WERI-Rb-1 (cell line): ENCODE results near the gene SRSF4.
"Not testable (repeated sequence)": the region's sequence is repeated elsewhere in the genome, so short reads cannot be mapped to it uniquely, and the experiment has no call there.

ENCODE experiments used
- DNase-seq: peaks from one replicate; pipeline ENCODE4 v3.0.0-alpha.2; 2020
- H3K27ac ChIP-seq: fragments of 250-450 bp; sonication (Bioruptor Pico); 2 replicates; pipeline ENCODE4 v1.5.1; 2020; ENCODE audit warnings: mild to moderate bottlenecking, moderate library complexity
- H3K27me3 ChIP-seq: fragments of 250-450 bp; sonication (Bioruptor Pico); 2 replicates; pipeline ENCODE4 v1.5.1; 2021; ENCODE audit warnings: mild to moderate bottlenecking, low read depth, moderate library complexity; ENCODE audit not compliant: insufficient read depth, severe bottlenecking
- H3K36me3 ChIP-seq: fragments of 250-450 bp; sonication (Bioruptor Pico); 2 replicates; pipeline ENCODE4 v1.5.1; 2020; ENCODE audit warnings: mild to moderate bottlenecking, moderate library complexity
- H3K4me3 ChIP-seq: 2 replicates; pipeline ENCODE4 v1.5.1; 2011; ENCODE audit warnings: low read depth, mild to moderate bottlenecking, control low read depth, low read length
- H3K9me3 ChIP-seq: fragments of 250-450 bp; sonication (Bioruptor Pico); 2 replicates; pipeline ENCODE4 v1.5.1; 2021; ENCODE audit warnings: mild to moderate bottlenecking, moderate library complexity; ENCODE audit not compliant: severe bottlenecking
- TF ChIP-seq, protein P1 (sequence below): IDR thresholded peaks from 2 replicates; pipeline ENCODE4 v1.5.1; 2011; ENCODE audit warnings: low read depth, mild to moderate bottlenecking, control low read depth, inconsistent platforms, low read length

SRSF4 gene

DNA sequence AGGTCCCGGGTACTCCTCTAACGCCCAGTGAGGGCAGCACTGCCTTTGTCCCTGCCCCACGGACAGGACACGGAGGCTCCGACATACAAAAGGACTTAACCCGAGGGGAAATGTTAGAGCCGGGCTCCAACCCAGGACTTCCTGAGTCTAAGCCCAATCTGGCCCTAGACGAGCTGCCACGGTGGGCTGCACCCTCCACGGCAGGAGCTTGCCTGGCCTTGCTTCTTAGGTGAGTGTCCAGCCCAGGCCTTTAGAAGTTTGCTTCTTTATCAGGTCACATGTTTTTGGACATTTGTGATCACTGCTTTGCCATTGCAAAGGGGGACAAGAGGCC, 47.0 kb downstream of the SRSF4 start:
- TF ChIP-seq, protein P1, sequence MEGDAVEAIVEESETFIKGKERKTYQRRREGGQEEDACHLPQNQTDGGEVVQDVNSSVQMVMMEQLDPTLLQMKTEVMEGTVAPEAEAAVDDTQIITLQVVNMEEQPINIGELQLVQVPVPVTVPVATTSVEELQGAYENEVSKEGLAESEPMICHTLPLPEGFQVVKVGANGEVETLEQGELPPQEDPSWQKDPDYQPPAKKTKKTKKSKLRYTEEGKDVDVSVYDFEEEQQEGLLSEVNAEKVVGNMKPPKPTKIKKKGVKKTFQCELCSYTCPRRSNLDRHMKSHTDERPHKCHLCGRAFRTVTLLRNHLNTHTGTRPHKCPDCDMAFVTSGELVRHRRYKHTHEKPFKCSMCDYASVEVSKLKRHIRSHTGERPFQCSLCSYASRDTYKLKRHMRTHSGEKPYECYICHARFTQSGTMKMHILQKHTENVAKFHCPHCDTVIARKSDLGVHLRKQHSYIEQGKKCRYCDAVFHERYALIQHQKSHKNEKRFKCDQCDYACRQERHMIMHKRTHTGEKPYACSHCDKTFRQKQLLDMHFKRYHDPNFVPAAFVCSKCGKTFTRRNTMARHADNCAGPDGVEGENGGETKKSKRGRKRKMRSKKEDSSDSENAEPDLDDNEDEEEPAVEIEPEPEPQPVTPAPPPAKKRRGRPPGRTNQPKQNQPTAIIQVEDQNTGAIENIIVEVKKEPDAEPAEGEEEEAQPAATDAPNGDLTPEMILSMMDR: no peak

DNA sequence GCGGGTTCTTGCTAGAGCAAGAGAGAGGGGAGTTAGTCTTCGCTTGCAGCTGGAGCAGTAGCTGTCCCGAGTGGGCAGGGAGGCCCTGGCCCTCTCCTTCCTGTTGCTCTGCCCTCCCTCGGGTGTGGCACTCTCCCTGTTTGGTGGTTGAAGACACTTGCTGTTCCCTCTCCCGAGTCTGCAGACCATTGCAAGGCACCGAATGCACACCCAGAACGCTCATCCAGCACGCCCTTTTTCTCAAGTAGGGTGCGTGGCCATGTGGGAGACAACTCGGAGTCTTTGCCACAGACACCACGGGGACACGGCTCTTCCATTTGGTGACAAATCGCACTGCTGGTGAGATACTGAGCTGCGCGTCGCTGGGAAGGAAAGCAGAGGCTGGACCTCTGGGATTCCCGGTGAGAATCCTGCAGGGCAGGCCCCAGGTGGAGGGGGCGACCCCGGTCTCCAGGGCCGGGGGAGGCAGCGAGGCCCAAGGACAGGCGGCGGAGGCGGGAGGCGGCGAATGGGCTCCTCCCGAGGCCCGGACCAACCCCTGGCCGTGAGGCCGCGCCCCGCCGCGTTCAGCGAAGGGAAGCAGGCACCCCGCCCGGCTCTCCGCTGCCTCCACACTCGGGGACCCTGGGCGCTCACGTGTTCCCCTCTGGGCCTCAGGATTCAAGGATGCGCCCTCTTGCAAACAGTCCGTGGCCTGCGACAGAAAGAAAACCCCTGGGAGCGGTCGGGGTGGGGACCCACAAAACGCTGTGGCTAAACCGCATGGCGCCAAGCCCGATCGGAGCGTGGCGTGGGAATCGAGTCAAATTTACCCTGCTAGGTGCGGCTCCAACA, 47.6 kb downstream of the SRSF4 start:
- DNase-seq: no peak
- Histone ChIP-seq H3K9me3 (no peaks in the 10 kb centered on the region), H3K36me3 (no peaks in the 10 kb centered on the region), H3K27ac (no peak overlapping the region), H3K4me3 (no peak overlapping the region), H3K27me3 (no peaks in the 10 kb centered on the region)
- TF ChIP-seq, protein P1: no peak

More for the DNA sequence above, 47.0 kb downstream of the SRSF4 start:
- no peaks in the 10 kb centered on the region for H3K9me3 ChIP-seq
- no peak overlapping the region for H3K27ac ChIP-seq
- H3K36me3 ChIP-seq: no peaks in the 10 kb centered on the region
- DNase-seq: no peak
- H3K4me3 ChIP-seq: no peak overlapping the region
- H3K27me3 ChIP-seq: no peaks in the 10 kb centered on the region

DNA sequence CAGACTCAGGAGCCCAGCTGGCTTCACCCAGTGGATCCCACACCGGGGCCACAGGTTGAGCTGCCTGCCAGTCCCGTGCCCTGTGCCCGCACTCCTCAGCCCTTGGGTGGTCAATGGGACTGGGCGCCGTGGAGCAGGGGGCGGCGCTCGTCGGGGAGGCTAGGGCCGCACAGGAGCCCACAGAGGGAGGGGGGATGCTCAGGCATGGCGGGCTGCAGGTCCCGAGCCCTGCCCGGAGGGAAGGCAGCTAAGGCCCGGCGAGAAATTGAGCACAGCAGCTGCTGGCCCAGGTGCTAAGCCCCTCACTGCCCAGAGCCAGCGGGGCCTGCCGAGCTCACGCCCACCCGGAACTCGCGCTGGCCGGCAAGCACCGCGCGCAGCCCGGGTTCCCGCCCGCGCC, 50.6 kb downstream of the SRSF4 start:
- DNase-seq, H3K27me3 ChIP-seq, H3K27ac ChIP-seq, H3K36me3 ChIP-seq, H3K4me3 ChIP-seq, H3K9me3 ChIP-seq: not testable (repeated sequence)

DNA sequence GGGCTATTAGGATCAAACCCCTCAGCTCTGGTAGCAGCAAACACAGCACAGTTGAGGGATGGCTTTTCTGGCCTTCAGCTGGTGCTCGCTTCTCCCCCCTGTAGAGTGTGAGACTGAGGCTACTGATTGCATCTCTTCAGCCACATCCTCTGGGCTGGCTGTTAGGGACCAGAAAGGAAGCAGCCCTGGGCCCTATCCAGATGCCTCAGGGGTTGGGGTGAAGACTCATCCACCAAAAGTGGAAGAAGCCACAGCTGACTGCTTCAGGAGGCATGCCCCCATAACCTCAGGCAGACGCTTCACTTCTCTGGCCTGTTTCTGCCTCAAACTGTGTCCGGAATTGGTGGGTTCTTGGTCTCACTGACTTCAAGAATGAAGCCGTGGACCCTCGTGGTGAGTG, 51.8 kb downstream of the SRSF4 start:
- H3K9me3 ChIP-seq: no peaks in the 10 kb centered on the region
- no peak overlapping the region for H3K4me3 ChIP-seq
- no peak for DNase-seq
- TF ChIP-seq, protein P1: no peak
- no peaks in the 10 kb centered on the region for H3K27me3 ChIP-seq
- H3K36me3 ChIP-seq: no peaks in the 10 kb centered on the region
- no peak overlapping the region for H3K27ac ChIP-seq

DNA sequence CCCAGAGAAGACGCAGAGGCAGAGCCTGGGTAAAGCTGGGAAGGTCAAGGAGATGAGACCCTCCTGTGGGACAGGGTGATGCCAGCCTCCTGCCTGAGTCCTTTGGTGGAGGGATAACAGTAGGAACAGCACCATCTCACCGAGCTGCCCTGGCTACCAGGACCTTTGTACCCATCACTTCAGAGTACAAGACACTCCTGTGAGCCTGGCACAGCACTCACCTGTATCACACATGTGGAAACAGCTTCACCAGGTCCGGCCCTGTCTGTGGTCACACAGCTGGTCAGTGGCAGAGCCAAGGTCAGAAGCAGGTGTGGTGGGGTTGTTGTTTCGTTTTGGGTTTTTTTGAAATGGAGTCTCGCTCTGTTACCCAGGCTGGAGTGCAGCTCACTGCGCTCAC, 53.0 kb downstream of the SRSF4 start:
- no peak overlapping the region for H3K4me3 ChIP-seq
- DNase-seq: no peak
- no peaks in the 10 kb centered on the region for H3K36me3 ChIP-seq
- TF ChIP-seq, protein P1: no peak
- H3K9me3 ChIP-seq: no peaks in the 10 kb centered on the region
- no peak overlapping the region for H3K27ac ChIP-seq
- H3K27me3 ChIP-seq: peaks cover 6% of the 10 kb centered on the region

DNA sequence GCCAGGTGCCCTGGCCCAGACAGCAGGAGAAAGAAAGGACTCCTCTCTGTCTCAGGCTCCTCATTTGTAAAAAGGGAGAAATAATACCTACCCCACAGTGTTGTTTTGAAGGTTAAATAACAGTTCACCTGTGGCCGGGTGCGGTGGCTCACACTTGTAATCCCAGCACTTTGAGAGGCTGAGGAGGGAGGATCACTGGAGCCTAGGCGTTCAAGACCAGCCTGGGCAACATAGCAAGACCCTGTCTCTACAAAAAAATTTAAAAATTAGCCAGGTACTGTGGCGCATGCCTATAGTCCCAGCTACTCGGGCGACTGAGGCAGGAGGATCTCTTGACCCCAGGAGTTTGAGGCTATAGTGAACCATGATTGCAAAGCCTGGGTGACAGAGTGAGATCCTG, 55.5 kb downstream of the SRSF4 start:
- H3K27ac ChIP-seq: no peak overlapping the region
- H3K4me3 ChIP-seq: no peak overlapping the region
- H3K27me3 ChIP-seq: peaks cover 24% of the 10 kb centered on the region
- H3K36me3 ChIP-seq: no peaks in the 10 kb centered on the region
- DNase-seq: no peak
- TF ChIP-seq, protein P1: no peak
- no peaks in the 10 kb centered on the region for H3K9me3 ChIP-seq
